Activated CD8-positive, alpha-beta memory T cell treated with anti-CD3 and anti-CD28 coated beads, Interleukin-2, amount 50 U/mL, for 48 hours (primary cell): ENCODE data around the gene CST6.
A peak's percentile ranks its signal among the peaks of the same experiment; 100 is the strongest.
"Not testable (repeated sequence)": the region's sequence is repeated elsewhere in the genome, so short reads cannot be mapped to it uniquely, and the experiment has no call there.

Source experiments
- DNase-seq: peaks from one replicate; pipeline ENCODE4 v3.0.0-alpha.2; 2020

Gene CST6

GRCh38 chr11:65987336-65987735 lies 24.5 kb upstream of the CST6 start:
- no peak for DNase-seq

- DNase-seq: peak; percentile 86
Observed at GRCh38 chr11:65988791-65989592, 22.8 kb upstream of the CST6 start.

GRCh38 chr11:65992056-65992455 lies 19.8 kb upstream of the CST6 start:
- DNase-seq: no peak

- DNase-seq: no peak
Observed at GRCh38 chr11:65997286-65997685, 14.5 kb upstream of the CST6 start.

- peak; percentile 93 for DNase-seq
Observed at GRCh38 chr11:66001942-66002647, 9.7 kb upstream of the CST6 start, which contains the start of the genes BANF1 and EIF1AD. Gene BANF1 (plus strand): TSS chr11:66002503. CDS start chr11:66003251, 748 bp downstream. Gene EIF1AD (minus strand): TSS chr11:66002157. CDS start chr11:66000389, 1,768 bp downstream.

GRCh38 chr11:66002648-66003225 lies 9.1 kb upstream of the CST6 start:
- no peak for DNase-seq

GRCh38 chr11:66003291-66003690 lies 8.5 kb upstream of the CST6 start:
- no peak for DNase-seq

- DNase-seq: no peak
Observed at GRCh38 chr11:66004186-66004585, 7.6 kb upstream of the CST6 start.

GRCh38 chr11:66006134-66006890 lies 5.5 kb upstream of the CST6 start:
- no peak for DNase-seq

- no peak for DNase-seq
Observed at GRCh38 chr11:66006891-66007176, 5.0 kb upstream of the CST6 start.

- DNase-seq: no peak
Observed at GRCh38 chr11:66007201-66007634, 4.6 kb upstream of the CST6 start.

- no peak for DNase-seq
Observed at GRCh38 chr11:66008095-66008467, 3.7 kb upstream of the CST6 start.

GRCh38 chr11:66008468-66009101 lies 3.2 kb upstream of the CST6 start:
- no peak for DNase-seq

- DNase-seq: not testable (repeated sequence)
Observed at GRCh38 chr11:66010036-66010435, 1.8 kb upstream of the CST6 start.

- no peak for DNase-seq
Observed at GRCh38 chr11:66011239-66011784, 496 bp upstream of the CST6 start.

- DNase-seq: no peak
Observed at GRCh38 chr11:66012371-66012945, 650 bp downstream of the CST6 start.

GRCh38 chr11:66012946-66013761 lies 1.3 kb downstream of the CST6 start:
- DNase-seq: no peak

GRCh38 chr11:66013762-66014100 lies 1.9 kb downstream of the CST6 start:
- DNase-seq: no peak

GRCh38 chr11:66014804-66015453 lies 3.1 kb downstream of the CST6 start:
- no peak for DNase-seq

- DNase-seq: no peak
Observed at GRCh38 chr11:66015454-66015881, 3.7 kb downstream of the CST6 start.
